Suppressor macrophage (primary cell): ENCODE measurements around the gene ARHGDIG.
"Not testable (repeated sequence)": the region's sequence is repeated elsewhere in the genome, so short reads cannot be mapped to it uniquely, and the experiment has no call there.

ENCODE experiments used
- DNase-seq, 4 experiments: peaks; one replicate each; pipeline ENCODE4 v3.0.0-alpha.2; 2020 to 2022

The ARHGDIG gene

GRCh38 chr16:264440-264951, 15.9 kb upstream of the ARHGDIG start:
- DNase-seq: no peak

- no peak for DNase-seq
Observed at GRCh38 chr16:265002-265529, 15.3 kb upstream of the ARHGDIG start.

GRCh38 chr16:265711-266110, 14.7 kb upstream of the ARHGDIG start:
- no peak for DNase-seq

- DNase-seq: no peak
Observed at GRCh38 chr16:266258-267164, 13.9 kb upstream of the ARHGDIG start.

- DNase-seq: not testable (repeated sequence)
Observed at GRCh38 chr16:267562-267961, 12.8 kb upstream of the ARHGDIG start.

- no peak for DNase-seq
Observed at GRCh38 chr16:268141-269053, 12.0 kb upstream of the ARHGDIG start.

- no peak for DNase-seq
Observed at GRCh38 chr16:269061-269796, 11.2 kb upstream of the ARHGDIG start.

- DNase-seq: no peak
Observed at GRCh38 chr16:270381-271255, 9.8 kb upstream of the ARHGDIG start.

- no peak for DNase-seq
Observed at GRCh38 chr16:272633-273546, 7.5 kb upstream of the ARHGDIG start.

- DNase-seq: no peak
Observed at GRCh38 chr16:273547-274421, 6.6 kb upstream of the ARHGDIG start.

GRCh38 chr16:275041-275641, 5.2 kb upstream of the ARHGDIG start:
- no peak for DNase-seq

- peak in 1 of 4 experiments; percentile 14 for DNase-seq
Observed at GRCh38 chr16:275786-276232, 4.6 kb upstream of the ARHGDIG start, which contains the start of gene RGS11. TSS of gene RGS11 (minus strand) at chr16:275944. CDS start at chr16:275911, 33 bp downstream.

GRCh38 chr16:276426-277077, 3.8 kb upstream of the ARHGDIG start:
- no peak for DNase-seq

GRCh38 chr16:278863-279366, 1.5 kb upstream of the ARHGDIG start:
- DNase-seq: peak in 2 of 4 experiments; percentile 6 to 19

GRCh38 chr16:279531-279930, 860 bp upstream of the ARHGDIG start:
- DNase-seq: no peak

GRCh38 chr16:280005-280460, 358 bp upstream of the ARHGDIG start:
- no peak for DNase-seq

GRCh38 chr16:280991-281659, 734 bp downstream of the ARHGDIG start:
- no peak for DNase-seq
